Hepatocyte (in vitro differentiated cells): ENCODE results near the gene C19orf47. TPM values are rescaled to one million over a fixed set of nuclear protein-coding genes. Genes with fewer than 3 reads are reported as not detected.

ENCODE experiments used
- DNase-seq: peaks from one replicate; pipeline ENCODE4 v3.0.0-alpha.2; 2016; ENCODE audit warnings: low spot score
- H2AFZ ChIP-seq: fragments of 200-600 bp; sonication (generic); 2 replicates; pipeline ENCODE4 v1.6.0; 2016; ENCODE audit warnings: antibody characterized with exemption, mild to moderate bottlenecking
- H3K27ac ChIP-seq: fragments of 200-600 bp; sonication (generic); 2 replicates; pipeline ENCODE4 v1.5.1; 2016; ENCODE audit warnings: mild to moderate bottlenecking
- H3K27me3 ChIP-seq: fragments of 200-600 bp; sonication (generic); 2 replicates; pipeline ENCODE4 v1.6.1; 2016
- H3K36me3 ChIP-seq: fragments of 200-600 bp; sonication (generic); replicated peaks from 2 replicates; pipeline ENCODE4 v1.5.1; 2016; ENCODE audit warnings: low read depth; ENCODE audit not compliant: insufficient read depth
- H3K4me1 ChIP-seq: fragments of 200-600 bp; sonication (generic); 2 replicates; pipeline ENCODE4 v1.5.1; 2016; ENCODE audit warnings: mild to moderate bottlenecking, moderate library complexity; ENCODE audit not compliant: insufficient read depth
- H3K4me2 ChIP-seq: fragments of 200-600 bp; sonication (generic); 2 replicates; pipeline ENCODE4 v1.6.0; 2016
- H3K4me3 ChIP-seq: fragments of 200-600 bp; sonication (generic); 2 replicates; pipeline ENCODE4 v1.5.1; 2016; ENCODE audit warnings: mild to moderate bottlenecking
- H3K79me2 ChIP-seq: fragments of 200-600 bp; sonication (generic); 2 replicates; pipeline ENCODE4 v1.6.0; 2017; ENCODE audit warnings: mild to moderate bottlenecking
- H3K9me2 ChIP-seq: fragments of 200-600 bp; sonication (generic); replicated peaks from 2 replicates; pipeline ENCODE4 v1.6.0; 2017; ENCODE audit warnings: mild to moderate bottlenecking; ENCODE audit not compliant: insufficient read depth
- H3K9me3 ChIP-seq: fragments of 200-600 bp; sonication (generic); 2 replicates; pipeline ENCODE4 v1.5.1; 2016; ENCODE audit warnings: low read depth, mild to moderate bottlenecking
- H4K20me1 ChIP-seq: fragments of 200-600 bp; sonication (generic); 2 replicates; pipeline ENCODE4 v1.6.0; 2016; ENCODE audit warnings: mild to moderate bottlenecking; ENCODE audit not compliant: insufficient read depth, poor library complexity, severe bottlenecking
- CTCF ChIP-seq: fragments of 200-600 bp; sonication (generic); IDR thresholded peaks from 2 replicates; pipeline ENCODE4 v1.5.1; 2016; ENCODE audit warnings: antibody characterized with exemption, mild to moderate bottlenecking; ENCODE audit not compliant: poor library complexity
- EZH2 ChIP-seq: fragments of 200-600 bp; sonication (generic); IDR thresholded peaks from 2 replicates; pipeline ENCODE4 v1.6.1; 2016; ENCODE audit warnings: antibody characterized with exemption, mild to moderate bottlenecking, borderline replicate concordance
- EZH2phosphoT487 ChIP-seq: fragments of 200-600 bp; sonication (generic); IDR thresholded peaks from one replicate; pipeline ENCODE4 v1.6.1; 2018; ENCODE audit warnings: antibody characterized with exemption, mild to moderate bottlenecking, low read depth, moderate library complexity; ENCODE audit not compliant: unreplicated experiment, severe bottlenecking
- WGBS: methylation state at CpG from one replicate; pipeline ENCODE4 v1.1.6; 2016; ENCODE audit warnings: low lambda C conversion rate; ENCODE audit errors: missing lambda C conversion rate; 5-methylcytosine and 5-hydroxymethylcytosine counted together
- microRNA counts: library from miRNA; unstranded; fragments of <30 nt; microRNA quantifications from one replicate; lab custom pipeline; 2017
- microRNA-seq: library from miRNA; unstranded; fragments of <30 nt; microRNA quantifications from one replicate; pipeline ENCODE4, GENCODE V29; 2017
- polyA plus RNA-seq: library from polyadenylated mRNA; unstranded; fragments of >200 nt; fragmentation: Nextera tagmentation; extraction: Ambion mirVana; gene quantifications from 2 replicates; pipeline ENCODE4 v1.2.1, GENCODE V29; 2016
- small RNA-seq: library from RNA; depleted of rRNA; stranded (forward); fragments of <200 nt; gene quantifications from one replicate; pipeline ENCODE3, GENCODE V24; 2014
- total RNA-seq: library from RNA; depleted of rRNA; stranded (reverse); fragments of >200 nt; gene quantifications from 2 replicates; pipeline ENCODE4 v1.2.3, GENCODE V29; 2014

Gene C19orf47
- total and polyA plus RNA-seq, 2 experiments from 2014 or later, result 7.4 to 9.8 TPM

GRCh38 chr19:40272261-40272660 lies 75.9 kb downstream of the C19orf47 start:
- H4K20me1 ChIP-seq, result peaks cover 59% of the 10 kb centered on the region
- WGBS, result 96% methylated on average over 14 of the region's 14 CpGs
- H3K9me3 ChIP-seq, result no peaks in the 10 kb centered on the region
- H3K4me1 ChIP-seq, result no peaks in the 10 kb centered on the region
- H3K36me3 ChIP-seq, result no peaks in the 10 kb centered on the region
- TF ChIP-seq EZH2, result no peak
- no peak for TF ChIP-seq EZH2phosphoT487
- TF ChIP-seq CTCF, result no peak
- H3K79me2 ChIP-seq, result peaks cover 97% of the 10 kb centered on the region
- no peak overlapping the region for H3K4me3 ChIP-seq
- H3K9me2 ChIP-seq, result no peaks in the 10 kb centered on the region
- no peak overlapping the region for H2AFZ ChIP-seq
- no peak overlapping the region for H3K4me2 ChIP-seq
- H3K27me3 ChIP-seq, result no peaks in the 10 kb centered on the region
- H3K27ac ChIP-seq, result no peak overlapping the region
- DNase-seq, result no peak

GRCh38 chr19:40271706-40272105 lies 76.5 kb downstream of the C19orf47 start:
- DNase-seq, result no peak
- no peaks in the 10 kb centered on the region for H3K9me2 ChIP-seq
- H3K79me2 ChIP-seq, result peaks cover 97% of the 10 kb centered on the region
- H4K20me1 ChIP-seq, result peaks cover 58% of the 10 kb centered on the region
- H3K4me3 ChIP-seq, result no peak overlapping the region
- no peaks in the 10 kb centered on the region for H3K36me3 ChIP-seq
- TF ChIP-seq EZH2phosphoT487 (no peak), EZH2 (no peak), CTCF (no peak)
- H3K9me3 ChIP-seq, result no peaks in the 10 kb centered on the region
- no peak overlapping the region for H3K4me2 ChIP-seq
- H3K27ac ChIP-seq, result no peak overlapping the region
- H3K4me1 ChIP-seq, result no peaks in the 10 kb centered on the region
- H2AFZ ChIP-seq, result no peak overlapping the region
- no peaks in the 10 kb centered on the region for H3K27me3 ChIP-seq
- 95% methylated on average over 4 of the region's 4 CpGs for WGBS

GRCh38 chr19:40270362-40271089 lies 77.7 kb downstream of the C19orf47 start:
- peaks cover 65% of the 10 kb centered on the region for H4K20me1 ChIP-seq

More at GRCh38 chr19:40270362-40271089, 77.7 kb downstream of the C19orf47 start:
- Histone ChIP-seq H3K9me2 (no peaks in the 10 kb centered on the region), H3K4me2 (no peak overlapping the region), H3K4me1 (no peaks in the 10 kb centered on the region), H3K27me3 (no peaks in the 10 kb centered on the region), H3K9me3 (no peaks in the 10 kb centered on the region), H3K36me3 (no peaks in the 10 kb centered on the region), H3K27ac (no peak overlapping the region), H2AFZ (no peak overlapping the region), H3K79me2 (peaks cover 98% of the 10 kb centered on the region), H3K4me3 (no peak overlapping the region)
- DNase-seq, result no peak
- WGBS, result 96% methylated on average over 12 of the region's 12 CpGs
- TF ChIP-seq EZH2 (no peak), EZH2phosphoT487 (no peak), CTCF (no peak)

MicroRNAs encoded within 50 kb of the gene (microRNA counts, 767-probe panel; counts per million panel counts)
- not detected for microRNA hsa-miR-641 (lab: Ali Mortazavi, UCI)

Small RNAs within 50 kb of the gene (microRNA-seq; reads per million reads assigned to microRNA genes)
- gene MIR641, result 55.9 reads per million, percentile 54 among the genes with 10 or more reads in this experiment
- gene MIR6796, result 4.5 reads per million, percentile 5 among the genes with 10 or more reads in this experiment

Small RNAs within 50 kb of the gene (small RNA-seq; reads per million reads assigned to genes)
- gene MIR641, result 4.1 reads per million, percentile 92 among the genes with 10 or more reads in this experiment
- 0.09 reads per million for gene MIR6796
- gene RF00019, result not detected
- gene RNU6-945P, result not detected

Other genes starting within 250 kb of the C19orf47 start
- 6.1 and 9.5 TPM in 2 replicates for gene MAP3K10, start 157.0 kb downstream of the C19orf47 start, total RNA-seq
- gene MAP3K10, start 157.0 kb downstream of the C19orf47 start, polyA plus RNA-seq, result 9.1 and 10.3 TPM in 2 replicates
- not detected in 2 replicates for gene TTC9B, start 130.0 kb downstream of the C19orf47 start, total RNA-seq
- gene TTC9B, start 130.0 kb downstream of the C19orf47 start, polyA plus RNA-seq, result 0.21 and 0.33 TPM in 2 replicates
- 0.12 TPM in 1 of 2 replicates, not detected in the other for gene CCNP, start 121.7 kb downstream of the C19orf47 start, total RNA-seq
- 0.52 TPM in 1 of 2 replicates, not detected in the other for gene CCNP, start 121.7 kb downstream of the C19orf47 start, polyA plus RNA-seq
- gene AKT2, start 63.1 kb downstream of the C19orf47 start, total RNA-seq, result 103 and 106 TPM in 2 replicates
- 53.7 and 54.9 TPM in 2 replicates for gene AKT2, start 63.1 kb downstream of the C19orf47 start, polyA plus RNA-seq
- gene PLD3, start 298 bp upstream of the C19orf47 start, total RNA-seq, result 668 and 805 TPM in 2 replicates
- 1,297 and 1,400 TPM in 2 replicates for gene PLD3, start 298 bp upstream of the C19orf47 start, polyA plus RNA-seq
- 0.07 and 0.08 TPM in 2 replicates for gene HIPK4, start 41.8 kb upstream of the C19orf47 start, total RNA-seq
- 0.13 TPM in 1 of 2 replicates, not detected in the other for gene HIPK4, start 41.8 kb upstream of the C19orf47 start, polyA plus RNA-seq
- 1.9 and 2.0 TPM in 2 replicates for gene PRX, start 65.0 kb upstream of the C19orf47 start, total RNA-seq
- 0.80 and 1.4 TPM in 2 replicates for gene PRX, start 65.0 kb upstream of the C19orf47 start, polyA plus RNA-seq
- gene SERTAD1, start 77.6 kb upstream of the C19orf47 start, total RNA-seq, result 14.4 and 17.1 TPM in 2 replicates
- 17.9 and 23.6 TPM in 2 replicates for gene SERTAD1, start 77.6 kb upstream of the C19orf47 start, polyA plus RNA-seq
- 36.4 and 40.4 TPM in 2 replicates for gene SERTAD3, start 95.9 kb upstream of the C19orf47 start, total RNA-seq
- 62.2 and 64.0 TPM in 2 replicates for gene SERTAD3, start 95.9 kb upstream of the C19orf47 start, polyA plus RNA-seq
- gene BLVRB, start 117.3 kb upstream of the C19orf47 start, total RNA-seq, result 114 and 116 TPM in 2 replicates
- 146 and 157 TPM in 2 replicates for gene BLVRB, start 117.3 kb upstream of the C19orf47 start, polyA plus RNA-seq
- gene SPTBN4, start 118.6 kb upstream of the C19orf47 start, total RNA-seq, result 0.28 and 0.67 TPM in 2 replicates
- 0.66 and 1.3 TPM in 2 replicates for gene SPTBN4, start 118.6 kb upstream of the C19orf47 start, polyA plus RNA-seq
- gene SHKBP1, start 228.5 kb upstream of the C19orf47 start, total RNA-seq, result 22.6 and 44.6 TPM in 2 replicates
- 81.3 and 83.6 TPM in 2 replicates for gene SHKBP1, start 228.5 kb upstream of the C19orf47 start, polyA plus RNA-seq